Measurements from ENCODE around the gene DDX5. TPM values are rescaled to one million over a fixed set of nuclear protein-coding genes. Genes with fewer than 3 reads are reported as not detected.

Gene DDX5
- total RNA-seq, 2 donors from 2014 or later, result 215 to 620 TPM

GRCh38 chr17:64535357-64535756 lies 29.3 kb upstream of the DDX5 start:
- Histone ChIP-seq H3K4me3 (no peak overlapping the region), H3K27ac (no peak overlapping the region), H3K4me1 (no peaks in the 10 kb centered on the region), H3K9me3 (no peaks in the 10 kb centered on the region), H3K27me3 (no peaks in the 10 kb centered on the region), H3K36me3 (peaks cover 82% of the 10 kb centered on the region)
- no peak for DNase-seq (ENCODE audit: low spot score)
- no peak for TF ChIP-seq CTCF (IDR thresholded peaks at IDR 0.05)

- Histone ChIP-seq H3K4me1 (no peaks in the 10 kb centered on the region), H3K4me3 (no peak overlapping the region), H3K27me3 (no peaks in the 10 kb centered on the region), H3K36me3 (peaks cover 84% of the 10 kb centered on the region), H3K9me3 (no peaks in the 10 kb centered on the region), H3K27ac (no peak overlapping the region)
- TF ChIP-seq CTCF (IDR thresholded peaks at IDR 0.05), result no peak
- DNase-seq (ENCODE audit: low spot score), result no peak
These were observed 28.1 kb upstream of the DDX5 start for GRCh38 chr17:64534187-64534586.

- Histone ChIP-seq H3K4me1 (no peaks in the 10 kb centered on the region), H3K27me3 (no peaks in the 10 kb centered on the region), H3K27ac (no peak overlapping the region), H3K36me3 (peaks cover 84% of the 10 kb centered on the region), H3K9me3 (no peaks in the 10 kb centered on the region), H3K4me3 (no peak overlapping the region)
- TF ChIP-seq CTCF (IDR thresholded peaks at IDR 0.05), result no peak
- DNase-seq (ENCODE audit: low spot score), result no peak
These were observed 27.7 kb upstream of the DDX5 start for GRCh38 chr17:64533784-64534183.

GRCh38 chr17:64532409-64532808 lies 26.3 kb upstream of the DDX5 start:
- H3K4me1 ChIP-seq, result no peaks in the 10 kb centered on the region
- no peaks in the 10 kb centered on the region for H3K27me3 ChIP-seq
- H3K4me3 ChIP-seq, result no peak overlapping the region
- DNase-seq (ENCODE audit: low spot score), result no peak
- no peak for TF ChIP-seq CTCF (IDR thresholded peaks at IDR 0.05)
- no peaks in the 10 kb centered on the region for H3K9me3 ChIP-seq
- peaks cover 95% of the 10 kb centered on the region for H3K36me3 ChIP-seq
- H3K27ac ChIP-seq, result no peak overlapping the region

GRCh38 chr17:64531955-64532371 lies 25.9 kb upstream of the DDX5 start:
- Histone ChIP-seq H3K9me3 (no peaks in the 10 kb centered on the region), H3K36me3 (peaks cover 95% of the 10 kb centered on the region), H3K4me3 (no peak overlapping the region), H3K4me1 (no peaks in the 10 kb centered on the region), H3K27me3 (no peaks in the 10 kb centered on the region), H3K27ac (no peak overlapping the region)
- DNase-seq (ENCODE audit: low spot score), result no peak
- no peak for TF ChIP-seq CTCF (IDR thresholded peaks at IDR 0.05)

GRCh38 chr17:64529221-64529620 lies 23.1 kb upstream of the DDX5 start:
- Histone ChIP-seq H3K9me3 (no peaks in the 10 kb centered on the region), H3K4me1 (no peaks in the 10 kb centered on the region), H3K36me3 (peaks cover 97% of the 10 kb centered on the region), H3K27me3 (no peaks in the 10 kb centered on the region), H3K4me3 (no peak overlapping the region), H3K27ac (no peak overlapping the region)
- no peak for DNase-seq (ENCODE audit: low spot score)
- TF ChIP-seq CTCF (IDR thresholded peaks at IDR 0.05), result no peak
